Heart right ventricle (tissue), 16 donors: ENCODE measurements around the gene STAMBP. TPM values are rescaled to one million over a fixed set of nuclear protein-coding genes. Genes with fewer than 3 reads are reported as not detected.
A peak's percentile ranks its signal among the peaks of the same experiment; 100 is the strongest.

Experiments used
- ATAC-seq, 8 donors: fragments of 200-7000 bp; cut with Tn5 transposase; one replicate each; pipeline ENCODE4 v1.9.1; 2020; ENCODE audit warnings: mild to moderate bottlenecking in 8 of 8, moderate library complexity in 8 of 8, moderate number of reproducible peaks in 1 of 8
- DNase-seq, 2 donors: peaks; one replicate each; pipeline ENCODE4 v3.0.0-alpha.2; 2020
- H3K27ac ChIP-seq, 10 donors: fragments of 200-600 bp; sonication (generic) in 2 of 10; one replicate each; pipeline versions ENCODE4 v1.5.0 to v1.8.0; 2020 to 2022; ENCODE audit warnings: mild to moderate bottlenecking in 3 of 10
- H3K27me3 ChIP-seq, 7 donors: fragments of 200-600 bp; one replicate each; pipeline ENCODE4 v1.8.0; 2021 to 2022; ENCODE audit warnings: mild to moderate bottlenecking in 2 of 7
- H3K36me3 ChIP-seq, 9 donors: fragments of 200-600 bp; sonication (generic) in 1 of 9; one replicate each; pipeline versions ENCODE4 v1.5.0 to v1.8.0; 2020 to 2022; ENCODE audit warnings: mild to moderate bottlenecking in 2 of 9
- H3K4me1 ChIP-seq, 9 donors: fragments of 200-600 bp; sonication (generic) in 1 of 9; one replicate each; pipeline versions ENCODE4 v1.5.0 to v1.8.0; 2020 to 2022; ENCODE audit warnings: mild to moderate bottlenecking in 4 of 9
- H3K4me3 ChIP-seq, 10 donors: fragments of 200-600 bp; sonication (generic) in 2 of 10; one replicate each; pipeline versions ENCODE4 v1.5.0 to v1.8.0; 2020 to 2022; ENCODE audit warnings: mild to moderate bottlenecking in 7 of 10, moderate library complexity in 2 of 10
- H3K9me3 ChIP-seq, 11 donors: fragments of 200-600 bp in 10 of 11; sonication (generic) in 2 of 11; one replicate each; pipeline versions ENCODE4 v1.5.0 to v1.8.0; 2013 to 2022; ENCODE audit warnings: mild to moderate bottlenecking in 2 of 11, control low read depth in 1 of 11, moderate library complexity in 1 of 11
- WGBS, 2 donors: extraction: QIAGEN DNeasy Blood & Tissue Kit; methylation state at CpG; one replicate each; pipeline ENCODE4 v1.1.7; 2013; ENCODE audit warnings: inconsistent platforms in 1 of 2; 5-methylcytosine and 5-hydroxymethylcytosine counted together
- intact Hi-C, 10 donors: fragments of 100-400 bp; cut with DNase I; formaldehyde crosslinking; loops; one replicate each; pipeline versions ENCODE4 v1.11.1 to v1.14.2; 2022
- polyA plus RNA-seq, 2 donors: library from polyadenylated mRNA; stranded (reverse); fragments of 200-250 nt; gene quantifications; one replicate each; pipeline ENCODE4 v1.2.3, GENCODE V29; 2013
- total RNA-seq, 10 donors: library from RNA; stranded (reverse); fragmentation: NEBNext Ultra II Directional in 3 of 10; extraction: Animal tissue kit (Norgen Biotek cat#: 25700) in 3 of 10; gene quantifications; one replicate each; pipeline versions ENCODE4 v1.2.1 to v1.2.4, GENCODE V29; 2021 to 2023
- TF ChIP-seq, protein P1 (sequence below), 9 donors: fragments of 200-600 bp; sonication (generic) in 2 of 9; IDR thresholded peaks; one replicate each; pipeline versions ENCODE4 v1.5.0 to v1.8.0; 2021 to 2022; ENCODE audit warnings: antibody characterized with exemption in 9 of 9, mild to moderate bottlenecking in 5 of 9, moderate library complexity in 1 of 9
- donor health status: Arrhythmogenic right ventricular cardiomyopathy.
- donor health status: ischemic (EF 13 %, LVEDD 7.1; RV severe dilation, severe dysfunction).
- donor health status: healthy with polysubstance abuse.
- donor health status: DM: no; HTN: yes; CAD: no.
- donor health status: DM: no; HTN: no; CAD: no.
- donor health status: ischemic (EF 25% LVEDD 6.9; RV normal size, moderate dysfunction).
- donor health status: ischemic (EF 25% LVEDD 5.7; RV mildly dilated, moderate dysfunction).
- donor health status: healthy.
- donor health status: DM: yes; HTN: yes; CAD: no.
- donor health status: Ischemic cardiomyopathy.
- donor health status: ischemic (EF 35%, LVEDD 5.7; RV mildly dilated, moderate dysfunction).
- donor health status: nonischemic (EF 11% LVEDD 7.7; RV severe dilation, severe dysfunction).
- donor health status: DM: yes; HTN: yes; CAD: no.
- donor health status: PGD.
- donor health status: ischemic (EF 29% LVEDD 5.4; RV normal size, mild dysfunction).
- donor health status: nonischemic (EF 23%, LVEDD 6.1; RV moderate dilation, normal function).

Gene STAMBP
- total and polyA plus RNA-seq, 12 donors = 12.1 to 37.5 (median 32.3) TPM

DNA sequence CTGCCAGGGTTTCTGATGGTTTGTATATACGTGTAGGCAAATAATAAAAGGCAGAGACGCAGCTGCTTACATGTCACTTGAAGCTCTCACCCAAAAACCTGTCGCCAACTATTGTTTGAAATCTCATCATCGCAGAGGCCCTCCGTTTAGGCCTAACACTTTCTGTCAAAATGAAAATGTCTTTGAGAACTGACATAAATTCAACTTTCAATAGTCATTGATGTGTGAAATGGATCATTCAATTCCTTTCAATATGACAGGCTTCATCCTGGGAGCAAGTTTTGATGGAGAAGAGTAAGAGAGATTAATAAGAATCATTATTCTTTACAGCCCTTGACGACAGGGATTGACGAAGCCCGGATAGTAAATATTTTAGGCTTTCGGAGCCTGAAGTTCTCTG is 66.7 kb downstream of the STAMBP start:
- no peak for DNase-seq
- no peaks in the 10 kb centered on the region for H3K9me3 ChIP-seq
- H3K4me3 ChIP-seq = no peak overlapping the region
- no peaks in the 10 kb centered on the region for H3K36me3 ChIP-seq
- TF ChIP-seq, protein P1, sequence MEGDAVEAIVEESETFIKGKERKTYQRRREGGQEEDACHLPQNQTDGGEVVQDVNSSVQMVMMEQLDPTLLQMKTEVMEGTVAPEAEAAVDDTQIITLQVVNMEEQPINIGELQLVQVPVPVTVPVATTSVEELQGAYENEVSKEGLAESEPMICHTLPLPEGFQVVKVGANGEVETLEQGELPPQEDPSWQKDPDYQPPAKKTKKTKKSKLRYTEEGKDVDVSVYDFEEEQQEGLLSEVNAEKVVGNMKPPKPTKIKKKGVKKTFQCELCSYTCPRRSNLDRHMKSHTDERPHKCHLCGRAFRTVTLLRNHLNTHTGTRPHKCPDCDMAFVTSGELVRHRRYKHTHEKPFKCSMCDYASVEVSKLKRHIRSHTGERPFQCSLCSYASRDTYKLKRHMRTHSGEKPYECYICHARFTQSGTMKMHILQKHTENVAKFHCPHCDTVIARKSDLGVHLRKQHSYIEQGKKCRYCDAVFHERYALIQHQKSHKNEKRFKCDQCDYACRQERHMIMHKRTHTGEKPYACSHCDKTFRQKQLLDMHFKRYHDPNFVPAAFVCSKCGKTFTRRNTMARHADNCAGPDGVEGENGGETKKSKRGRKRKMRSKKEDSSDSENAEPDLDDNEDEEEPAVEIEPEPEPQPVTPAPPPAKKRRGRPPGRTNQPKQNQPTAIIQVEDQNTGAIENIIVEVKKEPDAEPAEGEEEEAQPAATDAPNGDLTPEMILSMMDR (IDR thresholded peaks at IDR 0.05) = no peak
- intact Hi-C loops = no loop called here
- WGBS, 2 donors = 71 to 75% methylated on average over 9 of the region's 9 CpGs
- no peak for ATAC-seq
- no peaks in the 10 kb centered on the region for H3K27me3 ChIP-seq
- no peak overlapping the region for H3K27ac ChIP-seq
- peaks cover 0 to 13% (median 0%) of the 10 kb centered on the region in 9 donors for H3K4me1 ChIP-seq

- H3K9me3 ChIP-seq = no peaks in the 10 kb centered on the region
- no peaks in the 10 kb centered on the region for H3K36me3 ChIP-seq
- peak in 1 of 2 donors; percentile 21 for DNase-seq
- H3K27me3 ChIP-seq = no peaks in the 10 kb centered on the region
- peak overlapping the region in 2 of 10 donors; percentile 15 to 20 for H3K27ac ChIP-seq
- no peak overlapping the region for H3K4me3 ChIP-seq
- TF ChIP-seq, protein P1 (IDR thresholded peaks at IDR 0.05) = no peak
- peaks cover 0 to 13% (median 0%) of the 10 kb centered on the region in 9 donors for H3K4me1 ChIP-seq
- intact Hi-C loops = no loop called here
- 63 to 65% methylated on average over 15 of the region's 15 CpGs for WGBS, 2 donors
- peak in 5 of 8 donors; percentile 42 to 70 (median 52) for ATAC-seq
Measured at GRCh38 chr2:73896362-73897239, 67.8 kb downstream of the STAMBP start.

- H3K27ac ChIP-seq = no peak overlapping the region
- 60 to 64% methylated on average over 4 of the region's 4 CpGs for WGBS, 2 donors
Measured at GRCh38 chr2:73897240-73897583, 68.5 kb downstream of the STAMBP start.

DNA sequence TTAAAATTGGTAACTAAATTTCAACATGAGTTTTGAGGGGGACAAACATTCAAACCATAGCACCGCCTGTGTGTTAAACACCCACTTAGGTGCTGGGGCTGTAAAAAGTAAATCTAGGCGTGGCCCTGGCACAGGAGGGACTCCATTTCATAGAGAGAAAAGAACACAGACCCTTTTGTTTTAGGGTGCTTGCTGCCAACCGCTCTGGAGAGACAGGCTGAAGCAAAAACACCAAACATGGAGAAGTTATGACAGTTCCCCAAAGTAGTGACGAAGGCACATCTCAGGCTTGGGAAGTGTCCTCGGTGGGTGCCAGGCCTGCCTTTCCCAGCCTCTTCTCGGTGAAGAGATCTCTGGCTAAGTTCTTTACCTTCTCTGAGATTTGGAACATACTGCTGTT is 69.2 kb downstream of the STAMBP start:
- Histone ChIP-seq H3K4me1 (peaks cover 0 to 13% (median 0%) of the 10 kb centered on the region in 9 donors), H3K27ac (no peak overlapping the region), H3K4me3 (no peak overlapping the region), H3K36me3 (no peaks in the 10 kb centered on the region), H3K27me3 (peaks cover 0 to 9% (median 0%) of the 10 kb centered on the region in 7 donors), H3K9me3 (no peaks in the 10 kb centered on the region)
- WGBS, 2 donors = 76 to 92% methylated on average over 6 of the region's 6 CpGs
- DNase-seq (no peak), ATAC-seq (no peak)
- intact Hi-C loops = no loop called here
- TF ChIP-seq, protein P1 (IDR thresholded peaks at IDR 0.05) = no peak

More at GRCh38 chr2:73897240-73897583, 68.5 kb downstream of the STAMBP start:
- ATAC-seq (no peak), DNase-seq (no peak)
- no peaks in the 10 kb centered on the region for H3K9me3 ChIP-seq
- no peak overlapping the region for H3K4me3 ChIP-seq
- no peaks in the 10 kb centered on the region for H3K36me3 ChIP-seq
- H3K27me3 ChIP-seq = peaks cover 0 to 2% (median 0%) of the 10 kb centered on the region in 7 donors
- TF ChIP-seq, protein P1 (IDR thresholded peaks at IDR 0.05) = no peak
- intact Hi-C loops = no loop called here
- H3K4me1 ChIP-seq = peaks cover 0 to 13% (median 0%) of the 10 kb centered on the region in 9 donors
